Kidney (tissue), 14 donors: ENCODE data around the gene SERINC1. TPM values are rescaled to one million over a fixed set of nuclear protein-coding genes. Genes with fewer than 3 reads are reported as not detected.
"Not testable (repeated sequence)": the region's sequence is repeated elsewhere in the genome, so short reads cannot be mapped to it uniquely, and the experiment has no call there.

Experiments used
- DNase-seq, 5 donors: peaks; one replicate each; pipeline ENCODE4 v3.0.0-alpha.2; 2013 to 2020
- FAIRE-seq: peaks from 2 replicates; lab custom pipeline; 2012; peaks lifted over from hg19 to GRCh38; lab: Jason Lieb, UNC
- H3K27ac ChIP-seq, 2 donors: one replicate each; pipeline ENCODE4 v1.7.0; 2013; ENCODE audit warnings: low read depth in 2 of 2, low read length in 2 of 2, inconsistent platforms in 1 of 2
- H3K27me3 ChIP-seq: one replicate; pipeline ENCODE4 v1.7.1; 2013; ENCODE audit warnings: low read length, inconsistent platforms; ENCODE audit not compliant: control insufficient read depth, insufficient read depth
- H3K36me3 ChIP-seq, 3 donors: one replicate each; pipeline versions ENCODE4 v1.7.0 to v1.7.1; 2013; ENCODE audit warnings: low read length in 3 of 3, control low read depth in 1 of 3, inconsistent platforms in 1 of 3; ENCODE audit not compliant: insufficient read depth in 3 of 3, control insufficient read depth in 2 of 3
- H3K4me1 ChIP-seq, 3 donors: one replicate each; pipeline versions ENCODE4 v1.7.0 to v1.7.1; 2013; ENCODE audit warnings: low read length in 3 of 3, inconsistent platforms in 1 of 3, low read depth in 1 of 3; ENCODE audit not compliant: control insufficient read depth in 2 of 3, insufficient read depth in 2 of 3
- H3K4me3 ChIP-seq, 3 donors: one replicate each; pipeline versions ENCODE4 v1.7.0 to v1.8.1; 2013; ENCODE audit warnings: low read length in 3 of 3, control low read depth in 1 of 3, inconsistent platforms in 1 of 3
- H3K9ac ChIP-seq, 3 donors: one replicate each; pipeline versions ENCODE4 v1.7.0 to v1.7.1; 2013; ENCODE audit warnings: low read length in 3 of 3, control low read depth in 1 of 3, inconsistent platforms in 1 of 3
- H3K9me3 ChIP-seq, 3 donors: one replicate each; pipeline versions ENCODE4 v1.7.0 to v1.7.1; 2013; ENCODE audit warnings: low read length in 3 of 3, control low read depth in 1 of 3, inconsistent platforms in 1 of 3; ENCODE audit not compliant: control insufficient read depth in 2 of 3, insufficient read depth in 1 of 3
- intact Hi-C: fragments of 100-400 bp; cut with DNase I; formaldehyde crosslinking; loops from one replicate; pipeline ENCODE4 v1.11.1; 2022
- polyA plus RNA-seq: library from polyadenylated mRNA; stranded (reverse); fragments of 350-450 nt; fragmentation: Illumina TruSeq; extraction: RNeasy Lipid Tissue Mini Kit (QIAGEN cat#74804); gene quantifications from one replicate; pipeline ENCODE4 v1.2.3, GENCODE V29; 2014; ENCODE audit warnings: low read depth, low replicate concordance; ENCODE audit not compliant: insufficient read depth
- total RNA-seq: library from RNA; stranded (reverse); fragmentation: NEBNext Ultra II Directional; extraction: Animal tissue kit (Norgen Biotek cat#: 25700); gene quantifications from one replicate; pipeline ENCODE4 v1.2.1, GENCODE V29; 2021
- TF ChIP-seq, protein P1 (sequence below): IDR thresholded peaks from 3 replicates; pipeline ENCODE4 v1.5.1; 2012; ENCODE audit warnings: mild to moderate bottlenecking, moderate library complexity, borderline replicate concordance; ENCODE audit not compliant: insufficient read depth; ENCODE audit errors: extremely low read depth
- donor health status: control.
- donor health status: control.
- donor health status: control.
- donor health status: control.
- donor health status: control.
- donor health status: DM: yes; HTN: yes; CAD: no.
- donor health status: Normal renal cell carcinoma (clear cell type).

Gene SERINC1
- total and polyA plus RNA-seq, 2 donors from 2014 or later, result 130 to 214 TPM

DNA sequence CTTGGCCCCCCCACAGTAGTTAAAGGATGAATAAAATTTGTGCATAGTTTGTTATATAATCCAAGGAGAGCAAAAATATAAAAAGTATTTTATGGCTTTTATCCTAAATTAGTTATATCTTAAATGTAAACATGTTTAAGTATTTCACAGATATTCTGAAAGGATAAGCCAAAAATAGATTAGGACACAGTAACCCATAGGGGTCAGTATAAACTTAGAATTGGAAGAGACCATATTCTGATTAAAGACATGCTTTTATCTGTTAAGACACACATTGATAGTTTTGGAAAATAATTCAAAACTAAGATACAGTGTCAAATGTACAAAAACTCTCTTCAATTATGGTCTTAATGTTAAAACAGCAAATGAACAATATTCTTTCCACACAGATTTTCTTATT is 4.5 kb upstream of the SERINC1 start:
- Histone ChIP-seq H3K27me3 (no peaks in the 10 kb centered on the region), H3K4me1 (peaks cover 0 to 2% (median 0%) of the 10 kb centered on the region in 3 donors), H3K27ac (no peak overlapping the region), H3K36me3 (no peaks in the 10 kb centered on the region), H3K9me3 (no peaks in the 10 kb centered on the region), H3K9ac (no peak overlapping the region), H3K4me3 (no peak overlapping the region)
- intact Hi-C loops, result no loop called here
- FAIRE-seq (peak; percentile 72), DNase-seq (peak in 1 of 5 donors; percentile 19)
- TF ChIP-seq, protein P1, sequence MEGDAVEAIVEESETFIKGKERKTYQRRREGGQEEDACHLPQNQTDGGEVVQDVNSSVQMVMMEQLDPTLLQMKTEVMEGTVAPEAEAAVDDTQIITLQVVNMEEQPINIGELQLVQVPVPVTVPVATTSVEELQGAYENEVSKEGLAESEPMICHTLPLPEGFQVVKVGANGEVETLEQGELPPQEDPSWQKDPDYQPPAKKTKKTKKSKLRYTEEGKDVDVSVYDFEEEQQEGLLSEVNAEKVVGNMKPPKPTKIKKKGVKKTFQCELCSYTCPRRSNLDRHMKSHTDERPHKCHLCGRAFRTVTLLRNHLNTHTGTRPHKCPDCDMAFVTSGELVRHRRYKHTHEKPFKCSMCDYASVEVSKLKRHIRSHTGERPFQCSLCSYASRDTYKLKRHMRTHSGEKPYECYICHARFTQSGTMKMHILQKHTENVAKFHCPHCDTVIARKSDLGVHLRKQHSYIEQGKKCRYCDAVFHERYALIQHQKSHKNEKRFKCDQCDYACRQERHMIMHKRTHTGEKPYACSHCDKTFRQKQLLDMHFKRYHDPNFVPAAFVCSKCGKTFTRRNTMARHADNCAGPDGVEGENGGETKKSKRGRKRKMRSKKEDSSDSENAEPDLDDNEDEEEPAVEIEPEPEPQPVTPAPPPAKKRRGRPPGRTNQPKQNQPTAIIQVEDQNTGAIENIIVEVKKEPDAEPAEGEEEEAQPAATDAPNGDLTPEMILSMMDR, result peak; percentile 8

DNA sequence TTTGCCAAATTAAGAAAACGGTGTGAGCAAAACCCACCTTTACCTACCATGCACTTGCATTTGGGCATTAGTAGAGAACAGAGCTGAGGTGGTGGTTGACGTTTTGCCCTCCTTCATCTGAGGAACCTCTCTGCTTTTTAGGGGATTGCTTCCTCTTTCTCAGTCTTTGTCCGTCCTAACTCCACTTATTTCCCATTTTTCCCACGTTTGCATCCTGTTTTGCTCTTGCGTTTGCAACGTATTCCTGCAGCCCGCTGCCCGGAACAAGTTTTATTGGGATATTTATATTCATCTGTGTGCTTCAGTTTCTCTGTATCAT is 374 bp upstream of the SERINC1 start:
- TF ChIP-seq, protein P1, result no peak
- Histone ChIP-seq H3K36me3 (no peaks in the 10 kb centered on the region), H3K9ac (peak overlapping the region; percentile 79 to 98 (median 97)), H3K27me3 (no peaks in the 10 kb centered on the region), H3K4me1 (peaks cover 0 to 4% (median 3%) of the 10 kb centered on the region in 3 donors), H3K27ac (peak overlapping the region; percentile 87 to 96), H3K4me3 (peak overlapping the region; percentile 95 to 100 (median 98)), H3K9me3 (no peaks in the 10 kb centered on the region)
- DNase-seq (no peak), FAIRE-seq (no peak)
- intact Hi-C loops, result no loop called here

DNA sequence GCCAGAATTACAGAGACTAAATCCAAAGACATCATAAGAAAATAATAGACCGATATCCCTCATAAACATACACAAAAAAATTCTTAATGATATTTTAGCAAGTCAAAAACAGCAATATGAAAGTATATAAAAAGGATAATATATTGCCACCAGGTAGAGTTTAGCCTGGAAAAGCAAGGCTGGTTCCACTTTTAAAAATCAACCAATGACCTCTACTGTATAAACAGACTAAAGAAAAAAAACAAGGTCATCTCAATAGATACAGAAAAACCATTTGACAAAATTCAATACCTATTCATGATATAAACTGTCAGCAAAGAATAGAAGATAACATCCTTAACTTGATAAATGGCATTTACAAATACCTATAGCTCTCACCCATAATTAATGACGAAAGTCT is 9.7 kb downstream of the SERINC1 start:
- intact Hi-C loops, result no loop called here
- FAIRE-seq, result no peak

DNA sequence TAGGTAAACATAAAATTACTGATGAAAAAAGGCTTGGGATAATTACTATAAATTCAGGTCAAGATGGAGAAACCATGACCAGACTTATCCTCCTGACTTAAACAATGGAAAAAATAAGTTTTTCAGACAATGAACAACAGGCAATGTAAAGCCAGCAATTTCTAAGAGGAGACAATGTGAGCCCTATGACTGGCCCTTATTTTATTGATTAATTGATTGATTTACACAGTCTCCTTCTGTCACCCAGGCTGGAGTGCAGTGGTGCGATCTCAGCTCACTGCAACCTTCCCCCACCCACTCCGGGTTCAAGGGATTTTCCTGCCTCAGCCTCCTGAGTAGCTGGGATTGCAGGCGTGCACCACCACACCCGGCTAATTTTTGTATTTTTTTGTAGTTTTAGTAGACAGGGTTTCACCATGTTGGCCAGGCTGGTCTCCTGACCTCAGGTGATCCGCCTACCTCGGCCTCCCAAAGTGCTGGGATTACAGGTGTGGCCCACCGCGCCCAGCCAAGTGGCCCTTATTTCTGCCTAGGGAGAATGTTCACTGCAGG is 11.7 kb downstream of the SERINC1 start:
- H3K27ac ChIP-seq, intact Hi-C loops, H3K9me3 ChIP-seq, H3K27me3 ChIP-seq, FAIRE-seq, H3K4me3 ChIP-seq, DNase-seq, H3K9ac ChIP-seq: not testable (repeated sequence)
- peaks cover 2 to 17% (median 2%) of the 10 kb centered on the region in 3 donors for H3K36me3 ChIP-seq
- H3K4me1 ChIP-seq, result peaks cover 0 to 12% (median 4%) of the 10 kb centered on the region in 3 donors

More for the DNA sequence above, 9.7 kb downstream of the SERINC1 start:
- H3K27ac ChIP-seq, result no peak overlapping the region
- H3K9ac ChIP-seq, result no peak overlapping the region
- no peak for DNase-seq
- TF ChIP-seq, protein P1, result no peak
- H3K4me1 ChIP-seq, result peaks cover 0 to 12% (median 5%) of the 10 kb centered on the region in 3 donors
- H3K27me3 ChIP-seq, result no peaks in the 10 kb centered on the region
- no peaks in the 10 kb centered on the region for H3K9me3 ChIP-seq
- peaks cover 0 to 5% (median 2%) of the 10 kb centered on the region in 3 donors for H3K36me3 ChIP-seq
- H3K4me3 ChIP-seq, result no peak overlapping the region
